Mammary epithelial cell (primary cell): ENCODE measurements around the gene PCNX2.

Source experiments
- CTCF ChIP-seq, 2 donors: IDR thresholded peaks in 1 of 2; conservative IDR thresholded peaks in 1 of 2; 2 replicates each; pipeline ENCODE4 v1.5.1; 2011 to 2012; ENCODE audit warnings: inconsistent platforms in 2 of 2, low read length in 2 of 2, mild to moderate bottlenecking in 2 of 2, control low read depth in 1 of 2, low read depth in 1 of 2; ENCODE audit not compliant: insufficient read depth in 1 of 2; ENCODE audit errors: extremely low read depth in 1 of 2
- EZH2 ChIP-seq: IDR thresholded peaks from 2 replicates; pipeline ENCODE4 v1.6.1; 2012; ENCODE audit warnings: low read length, inconsistent platforms, borderline replicate concordance

- TF ChIP-seq CTCF (conservative IDR thresholded peaks at IDR 0.05 in 1 of 2, IDR thresholded peaks at IDR 0.05 in 1 of 2; ENCODE audit: extremely low read depth in 1 of 2, insufficient read depth in 1 of 2, low read depth in 1 of 2, low read length in 2 of 2) (no peak), EZH2 (no peak)
Measured at GRCh38 chr1:232986527-232986922, 309.0 kb downstream of the PCNX2 start.
